Hematopoietic multipotent progenitor cell treated with erythropoietin and hydrocortisone succinate and interleukin-3 and kit ligand, for 6 days (in vitro differentiated cells): ENCODE results near the gene AGT.
"Not testable (repeated sequence)": the region's sequence is repeated elsewhere in the genome, so short reads cannot be mapped to it uniquely, and the experiment has no call there.

Experiments
- DNase-seq: peaks from one replicate; pipeline ENCODE4 v3.0.0-alpha.2; 2015

The AGT gene

DNA sequence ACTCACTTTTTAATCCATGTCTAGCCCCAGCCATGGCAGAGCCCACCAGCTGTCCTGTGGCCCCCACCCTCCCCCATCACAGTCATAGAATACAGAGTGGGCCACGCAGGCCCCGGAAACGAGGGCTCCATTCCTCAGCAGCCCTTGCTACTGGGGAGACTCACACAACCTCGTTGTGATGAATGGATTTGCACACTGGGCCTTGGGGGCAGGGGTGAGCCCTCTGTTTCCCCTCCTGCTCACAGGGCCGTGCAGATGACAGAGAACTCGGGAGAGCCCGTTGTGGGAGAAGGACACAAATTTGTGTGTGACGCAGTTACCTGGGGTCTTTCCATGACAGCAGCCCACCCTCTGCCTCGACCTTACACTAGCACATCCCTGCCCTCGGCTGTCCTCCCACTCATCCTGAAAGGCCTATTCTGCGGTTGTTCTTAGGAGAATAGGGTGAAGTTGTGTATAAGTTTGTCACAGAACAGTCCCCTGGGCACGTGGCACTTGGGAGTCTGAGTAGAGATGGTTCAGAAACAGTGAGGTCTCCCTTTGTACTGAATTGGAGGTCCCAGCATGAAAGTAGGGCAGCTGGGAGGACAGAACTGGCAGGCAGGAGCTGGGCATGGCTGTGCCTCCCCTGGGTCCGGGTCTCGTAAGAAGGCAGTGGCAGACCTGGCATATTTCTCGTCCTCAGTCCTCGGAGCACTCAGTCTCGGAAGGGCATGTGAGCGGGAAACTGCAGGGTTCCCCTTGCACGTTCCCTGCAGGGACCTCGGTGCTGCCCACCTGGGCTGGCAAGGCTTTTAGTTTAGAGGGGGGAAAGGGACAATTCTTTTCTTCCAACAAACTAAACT, 6.8 kb downstream of the AGT start:
- no peak for DNase-seq

- DNase-seq = no peak
Observed at GRCh38 chr1:230706020-230706699, 7.8 kb downstream of the AGT start.

GRCh38 chr1:230705289-230706019, 8.5 kb downstream of the AGT start:
- DNase-seq = no peak

- no peak for DNase-seq
Observed at GRCh38 chr1:230704830-230705229, 9.1 kb downstream of the AGT start.

GRCh38 chr1:230703679-230704385, 10.1 kb downstream of the AGT start:
- DNase-seq = no peak

DNA sequence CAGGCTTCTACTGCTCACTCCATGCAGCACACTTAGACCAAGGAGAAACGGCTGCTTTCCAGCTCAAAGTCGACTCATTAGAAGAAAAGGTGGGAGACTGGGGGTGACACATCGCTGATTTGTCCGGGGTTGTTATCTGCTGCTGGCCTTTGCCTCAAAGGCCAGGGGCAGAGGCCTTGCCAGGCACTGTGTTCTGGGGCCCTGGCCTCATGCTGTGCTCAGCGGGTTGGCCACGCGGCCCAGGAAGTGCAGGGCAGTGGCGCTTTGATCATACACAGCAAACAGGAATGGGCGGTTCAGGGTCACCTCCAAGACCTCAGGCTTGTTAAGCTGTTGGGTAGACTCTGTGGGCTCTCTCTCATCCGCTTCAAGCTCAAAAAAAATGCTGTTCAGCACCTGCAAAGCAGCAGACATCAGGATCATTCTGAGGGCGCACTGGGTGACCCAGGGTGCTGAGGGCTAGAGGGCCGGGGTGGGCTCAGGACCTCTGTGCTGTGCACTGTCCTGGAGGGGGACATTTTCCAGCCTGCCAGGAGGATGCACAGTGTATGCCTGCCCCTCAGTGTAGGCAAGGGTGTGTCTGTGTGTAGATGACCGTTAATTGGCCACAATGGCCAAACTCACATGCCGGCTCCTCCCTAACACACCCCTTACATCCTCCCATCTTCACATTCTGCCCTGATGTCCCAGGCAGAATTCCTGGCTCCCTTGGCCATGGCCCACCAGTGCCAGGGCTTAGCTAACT, 10.8 kb downstream of the AGT start:
- no peak for DNase-seq

- no peak for DNase-seq
Observed at GRCh38 chr1:230701895-230702768, 11.8 kb downstream of the AGT start.

DNA sequence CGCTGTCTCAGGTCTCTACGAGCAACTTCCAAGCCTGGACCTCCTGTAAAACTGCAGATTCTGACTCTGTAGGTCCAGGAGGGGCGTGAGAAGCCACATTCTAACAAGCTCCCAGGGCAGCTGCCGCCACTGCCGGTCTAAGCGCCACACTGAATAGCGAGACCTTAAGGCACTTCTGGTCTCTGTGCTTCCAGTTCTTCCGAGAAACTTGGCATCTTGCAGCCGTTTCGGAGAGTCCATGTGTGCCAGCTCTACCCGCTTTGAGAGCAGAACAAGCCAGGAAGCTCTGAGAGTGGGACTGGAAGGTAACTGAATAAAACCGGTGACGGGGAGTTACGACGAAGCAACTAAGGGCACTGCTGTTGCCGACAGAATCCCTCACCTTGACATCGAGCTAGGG, 12.5 kb downstream of the AGT start:
- DNase-seq = no peak

GRCh38 chr1:230700132-230700531, 13.8 kb downstream of the AGT start:
- DNase-seq = no peak

- DNase-seq = no peak
Observed at GRCh38 chr1:230699716-230700115, 14.2 kb downstream of the AGT start.

- not testable (repeated sequence) for DNase-seq
Observed at GRCh38 chr1:230698964-230699363, 15.0 kb downstream of the AGT start.

GRCh38 chr1:230698130-230698529, 15.8 kb downstream of the AGT start:
- DNase-seq = no peak

GRCh38 chr1:230696722-230697437, 17.0 kb downstream of the AGT start:
- DNase-seq = no peak

DNA sequence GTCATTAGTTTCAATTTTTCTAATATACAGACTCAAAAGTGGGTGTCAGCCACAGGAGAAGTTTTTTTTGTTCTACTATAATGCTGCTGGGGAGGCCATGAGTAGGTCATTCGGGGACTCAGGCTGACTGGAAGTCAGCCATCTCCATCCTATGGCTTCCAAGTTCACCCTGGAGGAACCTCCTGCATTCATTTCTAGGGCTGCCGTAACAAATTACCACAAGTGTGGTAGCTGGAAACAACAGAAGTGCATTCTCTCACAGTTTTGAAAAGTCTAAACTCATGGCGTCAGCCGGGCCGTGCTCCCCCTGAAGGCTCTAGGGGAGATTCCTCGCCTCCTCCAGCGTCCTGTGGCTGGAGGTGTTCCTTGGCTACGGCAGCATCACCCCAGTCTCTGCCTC, 17.7 kb downstream of the AGT start:
- DNase-seq = no peak

GRCh38 chr1:230694991-230695390, 18.9 kb downstream of the AGT start:
- no peak for DNase-seq

GRCh38 chr1:230694464-230694863, 19.5 kb downstream of the AGT start:
- DNase-seq = no peak

- no peak for DNase-seq
Observed at GRCh38 chr1:230693777-230694176, 20.1 kb downstream of the AGT start.

- DNase-seq = no peak
Observed at GRCh38 chr1:230693221-230693620, 20.7 kb downstream of the AGT start.

- DNase-seq = no peak
Observed at GRCh38 chr1:230691615-230692014, 22.3 kb downstream of the AGT start.

DNA sequence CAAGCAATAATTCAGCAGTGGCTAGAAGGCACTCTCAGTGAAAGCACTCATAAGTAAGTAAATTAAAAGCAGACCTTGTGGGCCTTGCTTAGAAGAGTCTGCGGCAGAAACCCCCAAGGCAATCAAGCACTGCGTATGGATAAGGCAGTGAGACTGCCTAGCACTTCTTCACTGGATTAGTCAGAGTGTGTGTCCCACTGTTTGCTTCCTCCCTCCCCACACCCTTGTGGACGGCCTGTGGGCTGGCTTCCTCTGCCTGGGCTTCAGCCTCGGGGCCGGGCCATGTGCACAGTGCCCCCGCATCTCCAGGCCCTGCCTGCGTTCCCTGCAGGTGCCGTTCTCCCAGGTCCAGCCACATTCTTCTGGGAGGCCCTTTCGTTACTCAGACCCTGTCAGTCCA, 23.8 kb downstream of the AGT start:
- DNase-seq = no peak

- no peak for DNase-seq
Observed at GRCh38 chr1:230686747-230687146, 27.2 kb downstream of the AGT start.
